ENCODE measurements around the gene FOSB. TPM values are rescaled to one million over a fixed set of nuclear protein-coding genes. Genes with fewer than 3 reads are reported as not detected.

The FOSB gene

DNA sequence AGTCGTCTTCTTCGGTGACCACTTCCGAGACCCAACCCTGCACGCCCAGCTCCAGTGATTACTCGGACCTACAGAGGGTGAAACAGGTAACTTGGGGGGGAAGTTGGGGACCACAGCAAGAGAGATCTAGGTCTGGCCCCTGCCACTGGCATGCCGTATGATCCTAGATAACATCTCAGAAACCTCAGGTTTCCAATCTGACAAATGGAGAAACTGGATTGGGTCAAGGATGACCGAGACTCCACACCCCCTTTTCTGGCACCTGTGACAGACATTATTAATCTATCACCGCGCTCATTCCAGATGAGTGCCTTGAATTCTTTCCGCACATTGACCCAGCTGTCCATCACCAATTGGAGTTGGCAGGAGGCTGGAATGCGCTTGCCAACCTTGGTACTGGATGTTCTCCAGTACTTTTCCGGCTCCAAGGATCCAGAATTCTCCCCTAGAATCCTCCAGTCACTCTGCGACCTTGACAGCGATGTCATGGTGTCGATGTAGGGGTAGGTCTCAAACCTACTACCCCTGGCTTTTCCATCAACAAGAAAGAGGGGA, 56.9 kb downstream of the FOSB start:
- no peaks in the 10 kb centered on the region for H3K27me3 ChIP-seq (ENCODE audit: control insufficient read depth, insufficient read depth, low read length)
- H3K9me3 ChIP-seq (replicated peaks; ENCODE audit: low read length) = no peaks in the 10 kb centered on the region
- H3K36me3 ChIP-seq (ENCODE audit: insufficient read depth, low read length) = peaks cover 78% of the 10 kb centered on the region
- H3K4me3 ChIP-seq (ENCODE audit: low read length) = no peak overlapping the region
- no peak overlapping the region for H3K4me2 ChIP-seq (ENCODE audit: low read length)
- no peak overlapping the region for H3K9ac ChIP-seq (ENCODE audit: low read depth, low read length)
- H3K4me1 ChIP-seq (ENCODE audit: control insufficient read depth, insufficient read depth, low read length) = peaks cover 10% of the 10 kb centered on the region

Small RNA genes within 50 kb of the gene (small RNA-seq; reads per million reads assigned to genes)
- not detected for gene MIR6088
